ENCODE results near the gene EFNB2.

Gene EFNB2

GRCh38 chr13:106492588-106493475, 42.6 kb downstream of the EFNB2 start:
- TF ChIP-seq YY1 (IDR thresholded peaks at IDR 0.05; ENCODE audit: low read depth): no peak
- no peak for TF ChIP-seq ZBTB7A (IDR thresholded peaks at IDR 0.05; ENCODE audit: low read depth)
- TF ChIP-seq FOXM1 (IDR thresholded peaks at IDR 0.05; ENCODE audit: borderline replicate concordance, low read depth): no peak
- TF ChIP-seq TCF12 (IDR thresholded peaks at IDR 0.05; ENCODE audit: low read depth): no peak
- no peak for TF ChIP-seq TEAD4 (IDR thresholded peaks at IDR 0.05)
- TF ChIP-seq, protein P1, sequence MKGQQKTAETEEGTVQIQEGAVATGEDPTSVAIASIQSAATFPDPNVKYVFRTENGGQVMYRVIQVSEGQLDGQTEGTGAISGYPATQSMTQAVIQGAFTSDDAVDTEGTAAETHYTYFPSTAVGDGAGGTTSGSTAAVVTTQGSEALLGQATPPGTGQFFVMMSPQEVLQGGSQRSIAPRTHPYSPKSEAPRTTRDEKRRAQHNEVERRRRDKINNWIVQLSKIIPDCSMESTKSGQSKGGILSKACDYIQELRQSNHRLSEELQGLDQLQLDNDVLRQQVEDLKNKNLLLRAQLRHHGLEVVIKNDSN (IDR thresholded peaks at IDR 0.05): no peak
- TF ChIP-seq MAX (IDR thresholded peaks at IDR 0.05): no peak
- no peak for TF ChIP-seq CEBPB (IDR thresholded peaks at IDR 0.05)
- TF ChIP-seq RAD21 (IDR thresholded peaks at IDR 0.05; ENCODE audit: low read depth): no peak
- TF ChIP-seq, protein P2, sequence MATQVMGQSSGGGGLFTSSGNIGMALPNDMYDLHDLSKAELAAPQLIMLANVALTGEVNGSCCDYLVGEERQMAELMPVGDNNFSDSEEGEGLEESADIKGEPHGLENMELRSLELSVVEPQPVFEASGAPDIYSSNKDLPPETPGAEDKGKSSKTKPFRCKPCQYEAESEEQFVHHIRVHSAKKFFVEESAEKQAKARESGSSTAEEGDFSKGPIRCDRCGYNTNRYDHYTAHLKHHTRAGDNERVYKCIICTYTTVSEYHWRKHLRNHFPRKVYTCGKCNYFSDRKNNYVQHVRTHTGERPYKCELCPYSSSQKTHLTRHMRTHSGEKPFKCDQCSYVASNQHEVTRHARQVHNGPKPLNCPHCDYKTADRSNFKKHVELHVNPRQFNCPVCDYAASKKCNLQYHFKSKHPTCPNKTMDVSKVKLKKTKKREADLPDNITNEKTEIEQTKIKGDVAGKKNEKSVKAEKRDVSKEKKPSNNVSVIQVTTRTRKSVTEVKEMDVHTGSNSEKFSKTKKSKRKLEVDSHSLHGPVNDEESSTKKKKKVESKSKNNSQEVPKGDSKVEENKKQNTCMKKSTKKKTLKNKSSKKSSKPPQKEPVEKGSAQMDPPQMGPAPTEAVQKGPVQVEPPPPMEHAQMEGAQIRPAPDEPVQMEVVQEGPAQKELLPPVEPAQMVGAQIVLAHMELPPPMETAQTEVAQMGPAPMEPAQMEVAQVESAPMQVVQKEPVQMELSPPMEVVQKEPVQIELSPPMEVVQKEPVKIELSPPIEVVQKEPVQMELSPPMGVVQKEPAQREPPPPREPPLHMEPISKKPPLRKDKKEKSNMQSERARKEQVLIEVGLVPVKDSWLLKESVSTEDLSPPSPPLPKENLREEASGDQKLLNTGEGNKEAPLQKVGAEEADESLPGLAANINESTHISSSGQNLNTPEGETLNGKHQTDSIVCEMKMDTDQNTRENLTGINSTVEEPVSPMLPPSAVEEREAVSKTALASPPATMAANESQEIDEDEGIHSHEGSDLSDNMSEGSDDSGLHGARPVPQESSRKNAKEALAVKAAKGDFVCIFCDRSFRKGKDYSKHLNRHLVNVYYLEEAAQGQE (IDR thresholded peaks at IDR 0.05; ENCODE audit: low read depth): no peak
- TF ChIP-seq CREB1 (IDR thresholded peaks at IDR 0.05; ENCODE audit: low read depth): no peak

DNA sequence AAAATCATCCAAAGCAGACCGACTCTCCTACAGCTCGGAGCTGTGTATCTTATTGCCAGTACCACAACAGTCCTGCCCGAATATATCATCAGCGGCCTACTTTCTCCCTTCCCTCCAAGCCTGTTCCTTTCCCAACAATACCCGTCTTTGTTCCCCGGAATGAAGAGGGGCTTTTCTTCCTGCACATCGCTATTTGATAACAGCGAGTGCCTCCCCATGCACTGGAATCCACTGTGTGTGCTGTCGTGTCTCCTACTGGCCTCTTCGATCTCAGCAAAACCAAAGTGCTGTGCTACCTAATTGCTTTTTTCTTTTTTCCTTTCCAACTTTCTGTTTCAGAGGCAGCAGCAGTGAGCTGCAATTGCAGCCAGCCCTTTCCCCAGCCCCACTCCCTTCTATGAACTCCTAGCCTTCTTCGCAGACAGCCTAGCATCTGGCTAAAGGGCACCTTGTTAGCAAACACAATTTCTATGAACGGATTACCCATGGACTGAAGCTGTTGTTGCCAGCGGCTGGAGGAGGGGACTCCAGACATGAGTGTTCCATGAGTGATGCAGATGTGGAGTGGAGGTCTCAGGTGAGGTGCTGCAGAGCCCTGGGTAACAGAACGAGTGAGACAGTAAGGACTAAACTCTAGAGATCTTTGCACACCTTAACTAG, 43.4 kb downstream of the EFNB2 start:
- TF ChIP-seq EGR1 (IDR thresholded peaks at IDR 0.05) (no peak), CREB1 (IDR thresholded peaks at IDR 0.05; ENCODE audit: low read depth) (no peak), EP300 (IDR thresholded peaks at IDR 0.05; ENCODE audit: borderline replicate concordance) (no peak), TAF1 (IDR thresholded peaks at IDR 0.05; ENCODE audit: low read depth) (no peak)

GRCh38 chr13:106491463-106491862, 44.0 kb downstream of the EFNB2 start:
- TF ChIP-seq, protein P1 (IDR thresholded peaks at IDR 0.05): no peak
- TF ChIP-seq EP300 (IDR thresholded peaks at IDR 0.05; ENCODE audit: borderline replicate concordance) (no peak), CEBPB (IDR thresholded peaks at IDR 0.05) (no peak), EGR1 (IDR thresholded peaks at IDR 0.05) (no peak), NFIC (IDR thresholded peaks at IDR 0.05) (no peak)

GRCh38 chr13:106490569-106491321, 44.7 kb downstream of the EFNB2 start:
- TF ChIP-seq YY1 (IDR thresholded peaks at IDR 0.05; ENCODE audit: low read depth) (no peak), FOXM1 (IDR thresholded peaks at IDR 0.05; ENCODE audit: borderline replicate concordance, low read depth) (no peak), NFIC (IDR thresholded peaks at IDR 0.05) (no peak), MAX (IDR thresholded peaks at IDR 0.05) (no peak), EGR1 (IDR thresholded peaks at IDR 0.05) (no peak), TEAD4 (IDR thresholded peaks at IDR 0.05) (no peak), EP300 (IDR thresholded peaks at IDR 0.05; ENCODE audit: borderline replicate concordance) (no peak), RAD21 (IDR thresholded peaks at IDR 0.05; ENCODE audit: low read depth) (no peak), CEBPB (IDR thresholded peaks at IDR 0.05) (no peak), TAF1 (IDR thresholded peaks at IDR 0.05; ENCODE audit: low read depth) (no peak), ZBTB7A (IDR thresholded peaks at IDR 0.05; ENCODE audit: low read depth) (no peak), CREB1 (IDR thresholded peaks at IDR 0.05; ENCODE audit: low read depth) (no peak), TCF12 (IDR thresholded peaks at IDR 0.05; ENCODE audit: low read depth) (no peak)
- TF ChIP-seq, protein P2 (IDR thresholded peaks at IDR 0.05; ENCODE audit: low read depth): no peak
- TF ChIP-seq, protein P1 (IDR thresholded peaks at IDR 0.05): no peak
